ENCODE data around the gene ST3GAL2.
A peak's percentile ranks its signal among the peaks of the same experiment; 100 is the strongest.

The ST3GAL2 gene

DNA sequence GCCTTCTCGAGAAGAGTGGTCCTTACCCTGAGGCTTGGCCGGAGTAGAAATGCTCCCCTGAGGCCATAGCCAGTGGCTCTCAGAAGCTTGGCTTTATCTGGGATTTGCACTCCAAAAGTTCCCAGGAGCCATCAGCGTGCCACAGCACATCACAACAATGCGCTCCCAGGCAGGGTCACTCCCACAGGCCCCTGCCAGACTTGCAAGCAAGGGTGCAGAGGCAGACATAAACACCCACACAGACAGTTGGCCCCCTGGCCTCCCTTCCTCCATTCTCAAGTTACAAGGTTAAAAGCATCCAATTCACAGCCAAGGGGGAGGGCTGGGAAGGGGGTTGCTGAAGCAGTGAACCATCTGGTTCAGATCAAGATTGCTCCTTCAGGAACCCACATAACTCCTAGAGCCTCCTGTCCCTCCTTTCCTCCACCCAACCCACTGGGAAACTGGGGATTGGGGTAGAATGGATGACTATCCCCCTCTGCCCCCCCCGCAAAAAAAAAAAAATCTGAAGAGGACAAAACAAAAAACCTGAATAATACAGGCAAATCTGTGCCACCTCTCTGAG is 1.8 kb downstream of the ST3GAL2 start:
- peak in 1 of 6 experiments; percentile 8 for DNase-seq

DNA sequence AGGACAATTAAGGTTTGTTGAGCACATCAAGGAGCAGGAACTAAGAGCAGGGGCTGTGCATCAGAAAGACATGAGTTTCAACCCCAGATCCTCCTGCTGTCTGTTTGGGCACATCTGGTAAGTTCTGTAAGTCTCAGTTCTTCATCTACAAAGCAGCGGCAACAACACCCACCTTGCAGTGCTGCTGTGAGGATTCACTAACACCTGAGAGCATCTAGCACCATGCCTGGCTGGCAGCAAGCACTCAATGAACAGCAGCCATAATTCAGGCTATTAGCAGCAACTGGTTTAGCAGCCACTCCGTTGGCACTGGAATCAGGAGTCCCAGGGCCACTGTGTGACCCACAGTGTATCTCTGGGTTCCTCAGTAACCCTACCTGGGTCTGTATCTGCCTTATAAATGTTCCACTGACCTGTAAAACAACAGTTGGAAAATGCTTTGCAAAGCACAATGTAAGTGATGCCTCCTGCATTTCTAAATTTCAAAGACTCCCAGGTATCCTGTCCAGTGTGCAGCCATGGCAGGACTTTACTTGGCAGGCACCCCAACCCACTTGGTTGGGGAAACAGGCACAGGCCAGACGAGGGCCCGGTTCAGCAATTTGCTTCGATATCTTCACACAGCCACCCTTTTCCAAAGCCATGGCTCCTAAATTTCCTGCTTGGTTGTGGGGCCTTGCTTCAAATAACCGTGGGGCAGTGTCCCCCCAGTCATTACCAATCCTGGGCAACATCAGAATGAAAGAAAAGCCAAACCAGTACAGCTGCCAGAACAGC is 4.2 kb downstream of the ST3GAL2 start:
- DNase-seq = no peak

DNA sequence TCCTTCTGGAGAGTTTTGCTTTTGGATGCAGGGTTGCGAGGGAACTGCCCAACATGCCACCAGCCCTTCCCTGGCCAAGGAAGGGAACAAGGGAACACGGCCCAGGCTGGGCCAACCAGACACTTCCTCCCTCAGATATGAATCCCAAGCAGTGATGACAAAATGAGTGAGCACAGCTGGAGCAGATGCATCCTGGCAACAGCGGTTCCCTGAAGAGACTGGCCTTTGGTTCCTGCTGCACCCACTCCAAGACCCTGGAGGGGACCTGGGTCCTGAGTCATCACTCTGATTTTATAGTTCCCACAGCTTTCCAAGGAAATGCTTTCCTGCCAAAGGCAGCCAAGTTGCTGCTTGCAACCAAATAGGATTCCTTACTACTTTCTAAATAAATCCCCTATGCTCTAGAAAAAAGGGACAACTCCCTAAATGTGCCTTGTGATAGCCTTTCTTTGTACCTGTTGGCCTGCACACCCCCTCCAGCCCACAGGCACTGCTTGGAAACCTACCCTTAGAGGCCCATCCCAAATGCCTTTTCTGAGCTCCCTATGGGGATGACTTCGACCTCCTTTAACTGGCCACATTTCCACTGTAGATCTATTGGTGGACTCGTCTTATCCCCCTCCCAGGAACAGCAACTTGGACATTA is 5.3 kb downstream of the ST3GAL2 start:
- DNase-seq = no peak

GRCh38 chr16:70432723-70433457 is 6.0 kb downstream of the ST3GAL2 start:
- no peak for DNase-seq

DNA sequence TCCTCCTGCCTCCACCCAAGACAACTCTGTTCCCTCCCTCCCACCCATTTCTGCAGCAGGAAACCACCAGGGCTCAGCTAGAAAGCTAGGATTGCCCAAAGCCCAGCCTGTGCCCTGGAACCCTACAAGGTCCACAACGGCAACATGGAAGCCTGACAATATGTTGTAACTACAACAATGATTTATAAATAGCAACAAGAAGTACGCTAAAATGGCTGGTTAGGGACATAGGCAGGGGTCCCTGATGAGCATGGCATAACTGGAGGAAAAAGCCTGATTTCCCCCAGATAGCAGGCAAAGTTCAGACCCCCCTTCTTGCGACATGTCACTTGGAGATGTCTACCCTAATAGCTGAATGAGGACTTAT is 6.6 kb downstream of the ST3GAL2 start:
- DNase-seq = no peak

GRCh38 chr16:70430667-70431536 is 8.0 kb downstream of the ST3GAL2 start:
- DNase-seq = peak; percentile 52 to 71 (median 64)

GRCh38 chr16:70429888-70430666 is 8.8 kb downstream of the ST3GAL2 start:
- no peak for DNase-seq

- no peak for DNase-seq
These were observed 10.5 kb downstream of the ST3GAL2 start for GRCh38 chr16:70428178-70428998.

DNA sequence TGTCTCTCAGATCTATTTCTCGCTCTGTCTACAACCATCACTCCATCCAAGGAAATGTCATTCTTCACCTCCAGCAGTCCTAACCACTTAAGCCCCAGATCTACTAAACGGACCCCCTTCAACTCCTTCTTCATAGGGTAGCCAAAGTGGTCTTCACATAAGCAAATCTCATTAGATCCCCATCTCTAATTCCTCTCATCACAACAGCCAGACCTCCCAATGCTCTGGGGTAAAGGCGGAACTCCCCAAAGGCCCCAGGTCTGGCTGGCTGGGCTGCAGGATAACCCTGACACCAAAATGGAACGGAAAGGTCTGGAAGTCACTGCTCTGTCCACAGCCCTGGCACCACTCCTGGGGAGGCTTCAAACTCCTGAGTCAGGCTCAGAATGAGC is 11.1 kb downstream of the ST3GAL2 start:
- no peak for DNase-seq

GRCh38 chr16:70422543-70422942 is 16.4 kb downstream of the ST3GAL2 start:
- no peak for DNase-seq

- DNase-seq = no peak
These were observed 17.2 kb downstream of the ST3GAL2 start for GRCh38 chr16:70421473-70422311.

DNA sequence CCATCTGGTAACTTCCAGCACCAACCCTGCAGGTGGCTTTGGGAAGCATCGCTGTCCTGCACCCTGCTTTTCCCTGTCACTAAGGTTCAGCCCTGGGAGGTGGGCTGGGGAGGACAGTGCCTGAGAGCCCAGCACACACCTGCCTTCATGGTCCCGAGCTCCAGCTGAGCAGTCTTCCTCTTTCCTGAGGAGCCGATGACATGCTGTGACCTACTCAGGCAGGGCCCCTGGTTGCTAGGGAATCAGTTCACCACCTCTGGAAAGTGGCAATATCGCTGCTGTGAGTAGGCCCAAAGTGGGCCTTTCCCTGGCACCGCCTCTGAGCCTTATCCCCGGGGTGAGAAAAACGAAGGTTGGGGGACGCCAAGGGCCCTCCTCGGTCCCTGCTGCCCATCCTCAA is 17.9 kb downstream of the ST3GAL2 start:
- DNase-seq = no peak

DNA sequence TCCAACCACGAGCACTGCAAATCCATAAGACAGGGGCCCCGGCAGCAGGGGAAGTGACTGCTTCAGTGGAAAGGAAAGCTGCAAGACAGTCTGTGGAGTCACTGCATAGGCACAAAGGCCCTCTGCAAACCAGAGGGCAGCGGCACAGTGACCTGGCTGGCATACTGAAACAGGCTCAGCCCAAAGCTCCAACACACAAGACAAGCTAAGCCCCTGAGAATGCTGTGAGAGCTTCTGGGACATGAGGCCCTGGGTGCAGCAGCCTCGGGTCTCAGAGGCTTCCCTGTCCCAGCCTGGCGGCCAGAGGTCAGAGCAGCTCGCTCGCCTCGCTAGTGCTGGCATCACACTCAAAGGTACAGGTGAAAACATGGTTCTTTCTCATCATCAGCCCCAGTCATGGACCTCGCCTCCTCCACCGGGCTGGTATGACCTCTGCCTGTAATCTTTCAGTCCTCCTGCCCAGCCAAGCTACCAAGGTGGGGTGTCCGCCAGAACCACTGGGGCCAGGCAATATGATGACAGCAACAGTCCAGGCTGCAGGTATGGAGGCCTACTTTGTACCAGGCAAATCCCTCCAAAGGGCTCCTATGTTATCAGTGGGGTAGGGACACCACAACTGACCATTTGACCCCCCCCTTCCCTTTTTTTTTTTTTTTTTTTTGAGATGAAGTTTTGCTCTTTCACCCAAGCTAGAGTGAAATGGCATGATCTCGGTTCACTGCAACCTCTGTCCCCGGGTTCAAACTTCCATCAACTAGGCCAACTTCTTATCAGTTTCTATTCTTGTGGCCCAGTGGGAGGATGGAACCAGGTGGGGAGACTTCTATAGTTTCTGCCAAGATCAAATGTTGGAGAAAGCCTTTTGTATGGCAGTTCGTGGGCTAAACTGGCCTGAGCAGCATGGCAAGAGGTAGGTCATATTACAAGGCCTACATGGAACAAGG is 19.2 kb downstream of the ST3GAL2 start:
- DNase-seq = no peak

DNA sequence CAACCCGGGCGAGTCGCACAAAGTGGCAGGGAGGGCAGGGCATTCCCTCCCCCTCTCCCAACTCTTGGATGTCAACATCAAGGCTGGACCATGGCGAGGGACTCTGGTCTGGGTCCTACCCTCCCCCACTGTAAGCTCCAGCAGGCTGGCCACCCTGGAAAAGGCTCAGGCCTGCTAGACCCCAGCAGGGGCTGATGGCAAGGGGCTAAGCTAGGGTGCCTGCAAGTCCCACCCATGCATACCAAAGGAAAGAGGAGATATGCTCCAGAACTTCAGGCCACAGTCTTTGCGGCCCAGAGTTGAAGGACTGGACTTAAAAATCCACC is 19.9 kb downstream of the ST3GAL2 start:
- no peak for DNase-seq

DNA sequence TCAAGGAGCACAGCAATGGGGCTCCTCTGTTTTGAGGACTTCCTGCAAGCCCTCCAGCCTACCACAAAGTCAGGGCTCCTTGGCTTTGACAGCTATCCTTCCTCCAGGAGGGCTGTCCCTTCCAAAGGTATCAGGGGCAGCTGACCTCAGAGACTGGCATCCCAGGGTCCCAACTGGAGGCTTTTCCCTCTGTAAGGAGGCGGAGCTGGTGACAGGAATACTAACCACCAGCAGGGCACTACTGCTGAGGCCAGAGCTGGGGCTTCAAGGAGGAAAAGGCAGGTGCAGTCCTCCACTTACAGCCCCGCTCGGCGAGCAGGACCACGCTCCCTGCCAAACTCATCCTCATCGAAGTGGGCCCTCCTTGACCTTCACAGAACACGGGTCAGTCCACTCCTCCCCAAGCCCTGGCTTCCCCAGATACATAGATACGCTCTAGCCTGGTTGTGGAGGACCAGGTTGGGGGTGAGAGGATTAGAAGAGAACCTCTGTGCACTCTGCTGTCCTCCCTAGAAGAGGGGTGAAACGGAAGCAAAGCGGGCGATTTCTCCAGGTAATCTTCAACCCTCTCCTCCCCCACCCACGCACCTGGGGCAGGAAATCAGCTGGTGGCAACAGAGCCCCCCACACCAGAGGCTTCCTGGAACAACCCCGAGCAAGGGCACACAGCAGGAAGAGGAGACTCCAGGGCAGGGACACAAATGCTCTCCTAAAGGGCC is 20.5 kb downstream of the ST3GAL2 start:
- DNase-seq = peak in 2 of 6 experiments; percentile 15 to 20

GRCh38 chr16:70417661-70418060 is 21.2 kb downstream of the ST3GAL2 start:
- no peak for DNase-seq

GRCh38 chr16:70416748-70417616 is 21.9 kb downstream of the ST3GAL2 start:
- no peak for DNase-seq
